HG03060 (cell line): ENCODE data around the gene NR5A2.

ENCODE experiments used
- ATAC-seq: cut with Tn5 transposase; IDR thresholded peaks from one replicate; pipeline ENCODE4 v1.9.1; 2021; ENCODE audit warnings: low read depth, moderate number of reproducible peaks; ENCODE audit not compliant: unreplicated experiment

Gene NR5A2

GRCh38 chr1:200035397-200035955 is 8.0 kb downstream of the NR5A2 start:
- ATAC-seq, result no peak

DNA sequence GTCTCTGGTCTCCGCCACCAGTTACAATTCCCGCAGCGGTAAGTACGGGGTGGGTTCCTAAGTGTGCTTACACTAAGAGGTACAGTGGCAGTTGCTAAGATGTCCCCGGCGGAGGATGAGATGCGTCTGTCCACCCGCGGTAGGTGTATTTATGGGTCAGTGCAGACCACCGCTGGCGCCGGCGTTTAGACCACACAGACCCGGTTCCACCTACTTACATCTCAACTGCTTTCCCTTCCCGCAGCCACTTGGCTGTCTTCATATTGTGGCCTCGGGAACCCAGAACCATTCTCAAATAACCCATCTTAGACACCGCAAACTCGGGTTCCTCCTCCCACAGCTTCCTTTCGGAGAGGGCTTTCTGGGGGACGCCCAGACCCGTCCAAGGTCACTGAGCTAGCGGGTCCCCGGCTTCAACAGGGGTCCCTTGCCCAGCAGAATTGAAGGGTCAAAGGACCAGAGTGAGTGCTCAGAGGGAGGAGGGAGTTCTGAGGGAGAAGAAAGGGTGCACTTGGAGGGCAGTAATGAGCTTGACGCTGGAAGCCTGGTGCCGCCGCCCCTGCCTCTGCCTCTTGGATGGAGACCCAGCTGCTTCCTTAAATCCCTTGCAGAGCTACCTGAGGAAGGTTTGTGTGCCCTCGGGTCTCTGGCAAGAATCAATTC is 8.6 kb downstream of the NR5A2 start:
- no peak for ATAC-seq

DNA sequence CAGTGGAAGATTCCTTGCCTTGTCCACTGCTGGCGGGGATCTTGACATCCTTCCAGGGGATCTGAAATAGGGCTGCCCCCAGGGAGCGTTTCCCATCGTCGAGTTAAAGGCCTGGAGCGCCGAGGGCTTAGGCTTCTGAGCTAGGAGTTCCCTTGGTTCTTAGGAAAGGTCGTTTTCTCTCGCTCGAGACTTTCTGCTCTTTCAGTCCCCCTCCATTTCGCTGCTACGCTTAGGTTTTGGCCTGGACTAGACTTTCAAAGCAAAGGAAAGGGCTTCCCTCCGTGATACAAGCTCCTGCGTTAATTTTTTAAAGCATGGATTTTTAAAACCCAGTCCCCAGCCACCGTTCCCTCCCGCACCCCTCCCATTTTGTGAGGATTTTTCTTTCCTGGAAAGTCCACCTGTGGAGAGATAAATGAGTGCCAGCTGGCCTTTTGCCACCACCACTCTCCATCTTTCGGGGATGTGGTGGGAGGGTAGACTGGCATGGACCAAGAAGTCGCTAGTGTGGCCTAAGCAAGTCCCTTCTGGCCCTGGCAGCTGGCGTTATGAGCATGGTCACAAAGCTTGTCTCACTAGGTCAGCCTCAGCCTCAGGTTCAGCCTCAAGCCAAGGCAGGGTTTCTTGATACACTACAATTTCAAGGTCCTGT is 9.2 kb downstream of the NR5A2 start:
- no peak for ATAC-seq

GRCh38 chr1:200037501-200037900 is 10.0 kb downstream of the NR5A2 start:
- no peak for ATAC-seq

DNA sequence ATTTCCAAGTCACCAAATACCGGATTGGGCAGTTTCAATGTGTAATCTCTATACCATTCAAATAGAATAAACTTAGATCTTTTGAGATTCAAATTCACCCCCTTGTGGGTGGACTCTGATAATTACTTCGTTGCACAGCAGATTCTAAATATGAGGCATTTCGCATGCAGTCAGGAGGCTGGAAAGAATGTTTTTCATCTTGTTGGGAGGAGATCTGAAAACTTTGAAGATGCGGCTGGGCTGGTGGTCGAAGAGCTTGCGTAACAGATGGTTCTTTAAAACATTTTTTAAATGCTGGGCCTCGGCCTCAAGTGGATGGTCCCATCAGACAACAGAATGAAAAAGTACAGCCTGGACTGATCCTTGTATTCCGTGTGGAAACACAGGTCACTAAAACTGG is 10.4 kb downstream of the NR5A2 start:
- ATAC-seq, result no peak

DNA sequence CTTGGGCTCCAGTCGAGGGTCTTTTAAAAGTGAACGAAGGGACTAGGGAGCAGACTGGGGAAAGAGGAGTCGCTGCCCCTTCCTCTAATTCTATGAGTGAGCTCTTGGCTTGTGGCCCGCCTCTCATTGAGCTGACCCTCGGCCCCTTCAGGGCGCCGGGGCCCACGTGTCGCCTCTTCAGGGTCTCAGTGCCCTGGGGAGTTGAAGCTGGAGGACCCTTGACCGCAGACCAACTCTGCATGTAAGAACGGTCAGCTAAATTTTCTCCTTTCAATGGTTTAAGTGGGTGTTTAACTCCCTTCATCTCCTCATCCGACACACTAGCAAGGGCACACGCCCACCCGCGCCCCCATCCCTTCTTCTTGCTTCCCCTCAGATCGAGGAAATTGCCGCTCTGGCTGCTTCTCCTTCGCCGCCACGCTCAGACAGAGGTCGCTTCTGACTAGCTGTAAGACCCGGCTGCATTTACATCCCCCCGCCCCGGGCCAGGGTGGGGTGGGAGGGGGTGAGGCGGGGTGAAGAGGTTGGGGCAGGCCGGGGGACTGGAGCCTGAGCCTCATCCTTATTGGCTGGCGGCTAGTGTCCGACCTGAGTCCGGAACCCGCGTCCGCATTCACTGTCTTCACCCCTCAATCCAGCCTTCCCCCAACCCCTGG is 10.9 kb downstream of the NR5A2 start:
- ATAC-seq, result no peak

DNA sequence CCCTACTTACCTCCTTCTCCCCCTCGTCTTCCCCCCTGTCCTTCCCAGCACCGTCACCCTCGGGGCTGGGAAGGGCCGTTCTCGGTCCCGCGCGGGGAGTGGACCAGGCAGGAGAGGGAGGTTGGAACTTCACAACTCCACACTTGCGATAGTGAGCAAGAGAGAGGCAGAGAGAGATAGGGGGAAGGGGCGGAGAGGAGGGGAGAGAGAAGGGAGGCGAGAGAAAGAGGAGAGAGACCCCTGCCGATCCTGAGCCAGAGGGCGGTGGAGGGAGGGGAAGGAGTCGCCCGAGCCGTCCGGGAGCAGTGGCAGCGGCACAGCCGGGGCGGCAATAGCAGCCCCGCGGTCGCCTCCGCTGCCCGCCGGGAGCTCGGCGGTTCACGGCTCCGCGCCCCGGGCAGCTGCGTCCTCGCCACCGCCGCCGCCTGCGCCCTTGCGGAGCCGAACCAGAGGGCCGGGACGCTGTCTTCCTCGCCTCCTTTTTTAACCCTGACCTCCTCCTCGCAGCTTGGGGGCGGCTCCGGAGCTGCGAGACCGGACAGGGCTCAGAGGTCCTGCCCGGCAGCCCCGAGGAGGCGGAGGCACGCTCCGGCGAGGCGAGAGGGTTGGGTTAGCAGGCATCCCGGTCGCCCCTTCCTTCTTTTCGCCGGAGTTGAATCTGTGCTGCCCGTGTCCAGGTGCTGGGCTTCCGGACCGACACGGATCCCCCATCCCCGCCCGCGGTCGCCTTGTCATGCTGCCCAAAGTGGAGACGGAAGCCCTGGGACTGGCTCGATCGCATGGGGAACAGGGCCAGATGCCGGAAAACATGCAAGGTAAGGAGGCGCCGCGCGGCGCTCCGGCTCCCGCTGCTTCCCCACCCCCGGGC is 11.7 kb downstream of the NR5A2 start:
- ATAC-seq, result no peak

- ATAC-seq, result no peak
Observed at GRCh38 chr1:200039849-200040474, 12.5 kb downstream of the NR5A2 start.

GRCh38 chr1:200040481-200041138 is 13.1 kb downstream of the NR5A2 start:
- ATAC-seq, result no peak

GRCh38 chr1:200041337-200042118 is 14.0 kb downstream of the NR5A2 start:
- ATAC-seq, result no peak

DNA sequence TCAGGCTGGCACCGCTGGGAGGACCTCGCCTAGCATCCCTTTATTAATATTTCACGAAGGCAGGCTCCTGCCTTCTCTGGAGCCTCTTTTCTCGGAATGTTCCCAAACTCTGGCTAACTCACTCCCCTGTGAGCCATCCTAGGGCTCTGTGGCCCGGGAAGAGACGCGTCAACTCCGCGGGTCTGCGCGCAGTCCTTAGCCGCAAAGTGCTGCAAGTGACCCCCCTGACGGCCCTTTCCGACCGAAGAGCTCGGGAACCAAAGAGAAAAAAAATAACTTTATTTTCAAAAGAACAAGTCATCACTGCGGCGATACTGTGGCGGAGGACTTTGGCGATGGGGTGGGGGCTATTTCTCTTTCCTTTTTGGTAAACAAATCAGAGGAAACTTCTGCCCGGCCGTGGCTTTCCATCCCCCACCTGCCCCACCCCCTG is 14.6 kb downstream of the NR5A2 start:
- no peak for ATAC-seq

DNA sequence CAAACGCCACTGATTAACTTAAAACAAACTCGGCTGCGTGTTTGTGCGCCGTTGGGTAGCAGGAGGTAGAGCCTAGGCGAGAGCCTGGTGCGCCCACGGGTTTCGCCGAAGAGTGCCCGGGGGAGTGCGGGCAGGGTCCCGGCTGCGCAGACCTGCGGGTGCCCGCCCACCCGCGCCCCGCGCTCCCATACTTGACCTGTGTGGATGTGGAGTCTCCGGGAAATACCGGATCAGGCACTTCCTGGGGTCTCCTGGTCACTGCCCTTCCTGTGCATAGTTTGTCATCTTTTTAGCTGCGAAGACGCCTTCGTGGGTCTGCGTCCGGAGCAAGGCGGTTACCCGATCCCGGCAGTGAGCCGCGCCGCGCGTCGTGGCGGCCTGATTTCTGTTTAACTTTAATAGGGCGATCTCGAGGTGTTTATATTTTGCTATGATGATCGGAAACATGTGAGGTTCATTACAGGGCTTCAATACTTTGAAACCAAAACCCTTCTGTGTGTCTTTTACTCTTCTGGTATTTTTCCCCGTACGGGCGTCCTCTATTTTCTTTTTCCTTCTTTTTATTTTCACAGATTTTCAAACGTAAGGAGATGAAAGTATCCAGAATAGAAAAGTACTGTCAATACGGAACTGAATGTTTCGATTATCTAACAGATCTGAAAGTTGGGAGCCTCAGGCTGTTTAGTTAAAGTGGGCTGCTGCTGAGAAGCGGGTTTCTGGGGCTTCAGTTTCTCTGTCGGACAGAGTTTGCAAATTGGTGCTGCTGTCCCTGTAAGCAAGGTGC is 15.2 kb downstream of the NR5A2 start:
- no peak for ATAC-seq

GRCh38 chr1:200043336-200043668 is 15.8 kb downstream of the NR5A2 start:
- ATAC-seq, result no peak

GRCh38 chr1:200046115-200046514 is 18.6 kb downstream of the NR5A2 start:
- ATAC-seq, result no peak

GRCh38 chr1:200048244-200048643 is 20.7 kb downstream of the NR5A2 start:
- ATAC-seq, result no peak

- ATAC-seq, result no peak
Observed at GRCh38 chr1:200049810-200050209, 22.3 kb downstream of the NR5A2 start.

- ATAC-seq, result no peak
Observed at GRCh38 chr1:200051620-200052019, 24.1 kb downstream of the NR5A2 start.

GRCh38 chr1:200053091-200053490 is 25.6 kb downstream of the NR5A2 start:
- ATAC-seq, result no peak
